Measurements from ENCODE around the gene KRT7. TPM values are rescaled to one million over a fixed set of nuclear protein-coding genes. Genes with fewer than 3 reads are reported as not detected.

Gene KRT7
- total and polyA plus RNA-seq, 8 donors: 15.2 to 1,968 (median 28.2) TPM

DNA sequence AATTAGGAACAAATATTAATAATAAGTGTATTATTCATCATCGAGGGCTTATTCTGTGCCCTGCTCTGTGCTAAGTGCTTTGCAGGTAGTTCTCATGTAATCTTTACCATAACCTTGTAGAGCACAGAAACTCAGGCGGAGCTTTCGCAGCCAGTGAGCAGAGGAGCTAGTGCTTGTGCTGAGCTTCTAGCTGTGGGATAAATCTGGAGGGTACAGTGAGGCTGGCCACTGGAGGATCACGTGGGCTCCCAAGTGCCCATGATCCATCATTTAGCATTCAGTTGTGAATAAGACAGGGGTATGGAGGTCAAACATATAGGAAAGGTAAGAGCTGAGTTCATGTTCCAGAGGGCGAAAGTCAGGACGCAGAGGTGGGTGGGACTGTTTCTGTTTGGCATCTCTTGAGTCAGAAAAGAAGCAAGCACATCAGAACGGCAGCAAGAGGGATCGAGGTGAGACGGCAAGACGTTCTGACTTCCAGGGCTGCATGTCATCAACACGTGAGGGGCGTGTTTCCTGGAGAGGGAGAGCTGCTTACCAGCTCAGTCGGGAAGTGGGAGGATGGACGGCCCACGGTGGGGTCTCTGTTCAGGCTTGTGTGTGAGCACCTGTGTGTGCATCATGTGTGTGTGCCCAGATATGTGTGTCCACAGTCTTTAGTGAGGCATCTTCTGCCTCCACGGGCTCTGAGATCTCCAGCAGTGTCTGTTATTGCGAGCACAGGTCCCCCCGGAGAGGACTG lies 24.4 kb upstream of the KRT7 start:
- ATAC-seq (no peak), DNase-seq (no peak)
- Histone ChIP-seq H3K4me1 (peaks cover 4 to 19% of the 10 kb centered on the region in 2 donors), H3K27ac (no peak overlapping the region), H3K9me3 (no peaks in the 10 kb centered on the region), H3K27me3 (peaks cover 0 to under 1% of the 10 kb centered on the region in 2 donors), H3K36me3 (no peaks in the 10 kb centered on the region), H3K4me3 (no peak overlapping the region)
- TF ChIP-seq, protein P1, sequence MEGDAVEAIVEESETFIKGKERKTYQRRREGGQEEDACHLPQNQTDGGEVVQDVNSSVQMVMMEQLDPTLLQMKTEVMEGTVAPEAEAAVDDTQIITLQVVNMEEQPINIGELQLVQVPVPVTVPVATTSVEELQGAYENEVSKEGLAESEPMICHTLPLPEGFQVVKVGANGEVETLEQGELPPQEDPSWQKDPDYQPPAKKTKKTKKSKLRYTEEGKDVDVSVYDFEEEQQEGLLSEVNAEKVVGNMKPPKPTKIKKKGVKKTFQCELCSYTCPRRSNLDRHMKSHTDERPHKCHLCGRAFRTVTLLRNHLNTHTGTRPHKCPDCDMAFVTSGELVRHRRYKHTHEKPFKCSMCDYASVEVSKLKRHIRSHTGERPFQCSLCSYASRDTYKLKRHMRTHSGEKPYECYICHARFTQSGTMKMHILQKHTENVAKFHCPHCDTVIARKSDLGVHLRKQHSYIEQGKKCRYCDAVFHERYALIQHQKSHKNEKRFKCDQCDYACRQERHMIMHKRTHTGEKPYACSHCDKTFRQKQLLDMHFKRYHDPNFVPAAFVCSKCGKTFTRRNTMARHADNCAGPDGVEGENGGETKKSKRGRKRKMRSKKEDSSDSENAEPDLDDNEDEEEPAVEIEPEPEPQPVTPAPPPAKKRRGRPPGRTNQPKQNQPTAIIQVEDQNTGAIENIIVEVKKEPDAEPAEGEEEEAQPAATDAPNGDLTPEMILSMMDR (IDR thresholded peaks at IDR 0.05): no peak
- intact Hi-C loops (cut with DNase I): loop anchor here in 1 of 2 donors (5.0 kb wide), 1 partner anchor 36 kb away; no protein-coding TSS in a partner anchor

DNA sequence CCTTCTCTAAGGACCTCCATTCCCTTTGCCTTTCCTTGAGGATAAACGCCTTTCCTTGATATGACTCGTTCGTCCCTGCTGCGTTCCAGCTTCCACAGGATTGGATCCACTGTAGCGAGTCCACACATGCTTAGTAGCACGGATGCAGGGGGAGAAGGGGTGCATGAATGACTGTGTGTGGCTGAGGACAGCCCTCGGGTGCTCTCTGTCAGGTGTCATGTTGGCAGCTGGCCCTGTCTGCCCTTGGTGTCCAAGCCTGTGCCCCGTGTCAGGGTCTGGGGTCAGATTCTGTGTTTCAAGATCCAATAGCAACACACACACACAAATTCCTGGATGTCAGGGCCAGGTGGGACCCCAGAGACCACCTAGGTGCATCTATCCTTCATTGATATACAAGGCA lies 23.7 kb upstream of the KRT7 start:
- no peak for ATAC-seq
- peak in 1 of 4 donors; percentile 30 for DNase-seq
- no peaks in the 10 kb centered on the region for H3K36me3 ChIP-seq

DNA sequence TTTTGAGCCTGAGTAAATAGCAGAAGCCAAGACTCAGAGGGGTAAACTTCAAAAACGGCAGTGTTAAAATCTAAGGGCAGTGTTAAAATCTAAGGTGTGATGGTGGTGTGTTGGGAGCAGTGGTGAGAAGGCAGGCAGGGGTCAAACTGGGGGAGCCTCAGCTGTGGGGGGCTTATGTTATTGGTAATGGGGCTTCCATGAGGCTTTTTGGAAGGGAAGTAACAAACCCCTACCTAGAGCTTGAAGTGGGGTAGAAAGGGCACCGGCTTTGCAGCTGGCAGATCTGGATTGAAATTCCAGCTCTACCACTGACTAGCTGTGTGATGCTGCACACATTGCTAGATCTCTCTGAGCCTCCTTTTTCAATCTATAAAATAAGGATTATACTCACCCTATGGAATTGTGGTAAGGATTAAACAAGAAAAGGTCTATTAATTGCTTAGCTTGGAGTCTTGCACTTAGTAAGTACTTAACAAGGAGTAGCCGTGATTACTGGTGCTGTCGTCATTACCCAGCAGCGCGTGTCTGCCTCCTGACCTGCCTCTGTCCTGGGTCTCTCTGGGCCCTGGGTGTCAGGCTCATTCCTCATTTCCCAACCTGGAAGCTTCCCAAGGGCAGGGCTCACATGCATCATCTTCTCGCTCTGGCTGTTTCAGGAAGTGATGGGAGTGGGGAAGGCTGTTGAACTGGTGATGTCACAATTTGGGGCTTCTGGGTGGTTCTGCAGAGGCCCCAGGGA lies 22.7 kb upstream of the KRT7 start:
- H3K36me3 ChIP-seq: no peaks in the 10 kb centered on the region
- H3K27ac ChIP-seq: no peak overlapping the region
- H3K27me3 ChIP-seq: peaks cover 0 to 5% of the 10 kb centered on the region in 2 donors
- H3K4me1 ChIP-seq: peaks cover 4 to 17% of the 10 kb centered on the region in 2 donors
- no peak overlapping the region for H3K4me3 ChIP-seq
- TF ChIP-seq, protein P1 (IDR thresholded peaks at IDR 0.05): no peak
- intact Hi-C loops (cut with DNase I): no loop called here
- H3K9me3 ChIP-seq: no peaks in the 10 kb centered on the region
- ATAC-seq (no peak), DNase-seq (no peak)

More for the DNA sequence above, 23.7 kb upstream of the KRT7 start:
- intact Hi-C loops (cut with DNase I): loop anchor here in 1 of 2 donors (5.0 kb wide), 1 partner anchor 37 kb away; no protein-coding TSS in a partner anchor
- Histone ChIP-seq H3K27ac (no peak overlapping the region), H3K9me3 (no peaks in the 10 kb centered on the region), H3K27me3 (peaks cover 0 to 5% of the 10 kb centered on the region in 2 donors), H3K4me3 (no peak overlapping the region), H3K4me1 (peaks cover 4 to 16% of the 10 kb centered on the region in 2 donors)
- TF ChIP-seq, protein P1 (IDR thresholded peaks at IDR 0.05): no peak

DNA sequence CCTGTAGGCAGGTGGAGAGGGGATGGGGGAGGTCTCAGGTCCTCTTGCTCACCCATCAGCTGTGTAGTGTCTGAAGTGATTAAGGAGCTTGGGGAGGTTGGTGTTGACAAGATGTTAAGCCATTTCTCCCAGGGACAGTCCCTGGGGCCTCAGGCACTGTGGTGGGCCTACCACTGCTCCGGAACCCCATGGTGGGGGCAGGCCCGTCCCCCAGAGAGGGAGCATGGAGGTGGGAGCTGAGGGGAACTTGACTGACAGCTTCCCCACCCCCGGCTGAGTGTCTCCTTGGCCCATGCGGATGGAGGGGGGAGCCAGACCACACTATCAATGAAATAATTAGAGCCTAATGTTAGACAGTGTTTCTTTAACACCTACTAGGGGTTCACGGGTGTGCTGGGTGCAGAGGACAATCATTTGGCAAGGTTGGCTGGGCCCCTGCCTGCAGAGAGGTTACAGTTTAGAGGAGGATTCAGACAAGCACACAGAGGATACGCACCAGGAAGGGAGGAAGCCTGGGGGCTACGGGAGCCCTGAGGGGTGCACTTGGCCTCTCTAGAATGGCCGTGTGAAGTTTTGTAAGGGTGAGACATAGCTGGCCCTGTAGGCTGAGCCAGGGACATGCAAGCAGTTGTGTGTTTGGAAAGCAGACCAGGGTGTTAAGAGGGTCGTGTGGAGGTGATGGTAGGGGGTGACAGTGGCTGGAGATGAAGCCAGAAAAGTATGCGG lies 22.0 kb upstream of the KRT7 start:
- intact Hi-C loops (cut with DNase I): no loop called here
- TF ChIP-seq, protein P1 (IDR thresholded peaks at IDR 0.05): no peak
- DNase-seq (no peak), ATAC-seq (no peak)
- Histone ChIP-seq H3K36me3 (no peaks in the 10 kb centered on the region), H3K4me3 (no peak overlapping the region), H3K27ac (no peak overlapping the region), H3K9me3 (no peaks in the 10 kb centered on the region), H3K27me3 (peaks cover 0 to 5% of the 10 kb centered on the region in 2 donors), H3K4me1 (peaks cover 4 to 21% of the 10 kb centered on the region in 2 donors)

All from left lung (tissue), 10 donors.